NB4 (cell line): ENCODE data around the gene PGA3.

ENCODE experiments used
- CTCF ChIP-seq: IDR thresholded peaks from one replicate; pipeline ENCODE4 v1.5.1; 2012; ENCODE audit warnings: low read depth, low read length
- MAX ChIP-seq: IDR thresholded peaks from 2 replicates; pipeline ENCODE4 v1.6.1; 2011; ENCODE audit warnings: low read depth, low read length
- POLR2A ChIP-seq: IDR thresholded peaks from 2 replicates; pipeline ENCODE4 v1.6.1; 2011; ENCODE audit warnings: mild to moderate bottlenecking; ENCODE audit not compliant: insufficient read length; ENCODE audit errors: extremely low read depth

GRCh38 chr11:61154528-61154927 is 48.8 kb upstream of the PGA3 start:
- TF ChIP-seq POLR2A = no peak
- no peak for TF ChIP-seq CTCF
- TF ChIP-seq MAX = no peak
